Measurements from ENCODE around the gene FUT7. TPM values are rescaled to one million over a fixed set of nuclear protein-coding genes. Genes with fewer than 3 reads are reported as not detected.

The FUT7 gene
- total RNA-seq, 1 donor from 2014 or later, result 0.13 TPM

DNA sequence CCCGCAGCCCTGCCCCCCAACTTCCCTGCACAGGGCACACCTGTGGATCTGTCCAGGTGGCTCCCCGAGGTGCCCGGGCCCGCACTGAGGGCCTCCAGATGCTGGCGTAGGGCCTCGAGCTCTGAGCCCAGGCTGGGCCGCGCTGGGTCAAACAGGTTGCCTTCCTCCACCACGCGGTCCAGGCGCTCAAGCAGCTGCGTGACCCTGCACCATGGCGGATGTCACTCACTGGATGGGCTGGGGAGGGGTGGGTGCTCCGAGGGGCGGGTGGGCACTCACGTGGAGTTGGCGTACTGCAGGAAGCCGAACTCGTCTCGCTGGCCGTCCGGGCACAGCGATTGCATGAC lies 9.3 kb downstream of the FUT7 start:
- Mint-ChIP-seq H3K36me3 (ENCODE audit: unreplicated experiment) (peaks cover 2% of the 10 kb centered on the region), H3K27ac (ENCODE audit: unreplicated experiment) (no peak overlapping the region)
- no peak for DNase-seq (ENCODE audit: extremely low spot score, unreplicated experiment)

GRCh38 chr9:137021979-137022661 lies 9.8 kb downstream of the FUT7 start:
- H3K4me3 Mint-ChIP-seq (ENCODE audit: unreplicated experiment), result no peak overlapping the region
- no peak for DNase-seq (ENCODE audit: extremely low spot score, unreplicated experiment)
- no peaks in the 10 kb centered on the region for H3K27me3 Mint-ChIP-seq (ENCODE audit: unreplicated experiment)
- TF ChIP-seq, protein P1, sequence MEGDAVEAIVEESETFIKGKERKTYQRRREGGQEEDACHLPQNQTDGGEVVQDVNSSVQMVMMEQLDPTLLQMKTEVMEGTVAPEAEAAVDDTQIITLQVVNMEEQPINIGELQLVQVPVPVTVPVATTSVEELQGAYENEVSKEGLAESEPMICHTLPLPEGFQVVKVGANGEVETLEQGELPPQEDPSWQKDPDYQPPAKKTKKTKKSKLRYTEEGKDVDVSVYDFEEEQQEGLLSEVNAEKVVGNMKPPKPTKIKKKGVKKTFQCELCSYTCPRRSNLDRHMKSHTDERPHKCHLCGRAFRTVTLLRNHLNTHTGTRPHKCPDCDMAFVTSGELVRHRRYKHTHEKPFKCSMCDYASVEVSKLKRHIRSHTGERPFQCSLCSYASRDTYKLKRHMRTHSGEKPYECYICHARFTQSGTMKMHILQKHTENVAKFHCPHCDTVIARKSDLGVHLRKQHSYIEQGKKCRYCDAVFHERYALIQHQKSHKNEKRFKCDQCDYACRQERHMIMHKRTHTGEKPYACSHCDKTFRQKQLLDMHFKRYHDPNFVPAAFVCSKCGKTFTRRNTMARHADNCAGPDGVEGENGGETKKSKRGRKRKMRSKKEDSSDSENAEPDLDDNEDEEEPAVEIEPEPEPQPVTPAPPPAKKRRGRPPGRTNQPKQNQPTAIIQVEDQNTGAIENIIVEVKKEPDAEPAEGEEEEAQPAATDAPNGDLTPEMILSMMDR (IDR thresholded peaks at IDR 0.05), result no peak
- peaks cover 5% of the 10 kb centered on the region for H3K4me1 Mint-ChIP-seq (ENCODE audit: unreplicated experiment)
- no peak overlapping the region for H3K27ac Mint-ChIP-seq (ENCODE audit: unreplicated experiment)
- no peaks in the 10 kb centered on the region for H3K9me3 Mint-ChIP-seq (ENCODE audit: unreplicated experiment)
- peaks cover 2% of the 10 kb centered on the region for H3K36me3 Mint-ChIP-seq (ENCODE audit: unreplicated experiment)

More for the DNA sequence above, 9.3 kb downstream of the FUT7 start:
- TF ChIP-seq, protein P1 (IDR thresholded peaks at IDR 0.05), result no peak
- Mint-ChIP-seq H3K4me3 (ENCODE audit: unreplicated experiment) (no peak overlapping the region), H3K4me1 (ENCODE audit: unreplicated experiment) (peaks cover 8% of the 10 kb centered on the region), H3K27me3 (ENCODE audit: unreplicated experiment) (no peaks in the 10 kb centered on the region), H3K9me3 (ENCODE audit: unreplicated experiment) (no peaks in the 10 kb centered on the region)

DNA sequence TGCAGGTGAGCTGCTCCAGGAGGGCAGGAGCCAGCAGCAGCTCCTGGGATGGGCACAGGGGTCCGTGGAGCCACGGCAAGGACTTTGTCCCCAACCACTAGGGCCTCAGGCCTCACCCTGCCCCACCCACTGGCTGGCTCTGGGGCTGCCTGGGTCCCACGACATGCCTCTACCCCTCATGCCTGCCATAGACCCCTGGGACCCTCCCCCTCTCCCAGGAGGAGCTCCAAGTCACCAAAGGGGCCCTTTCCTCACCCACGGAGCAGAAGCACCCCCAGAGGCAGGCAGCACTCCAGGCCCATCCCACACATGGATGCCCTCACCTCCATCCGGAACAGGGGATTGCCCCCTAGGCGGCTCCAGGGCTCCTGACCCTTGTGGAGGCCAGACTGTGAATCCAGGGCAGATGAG lies 10.3 kb downstream of the FUT7 start:
- DNase-seq (ENCODE audit: extremely low spot score, unreplicated experiment), result no peak
- Mint-ChIP-seq H3K27me3 (ENCODE audit: unreplicated experiment) (no peaks in the 10 kb centered on the region), H3K36me3 (ENCODE audit: unreplicated experiment) (peaks cover 3% of the 10 kb centered on the region), H3K4me3 (ENCODE audit: unreplicated experiment) (no peak overlapping the region), H3K9me3 (ENCODE audit: unreplicated experiment) (no peaks in the 10 kb centered on the region), H3K27ac (ENCODE audit: unreplicated experiment) (no peak overlapping the region), H3K4me1 (ENCODE audit: unreplicated experiment) (peaks cover under 1% of the 10 kb centered on the region)
- TF ChIP-seq, protein P1 (IDR thresholded peaks at IDR 0.05), result no peak

GRCh38 chr9:137020771-137021567 lies 10.9 kb downstream of the FUT7 start:
- Mint-ChIP-seq H3K4me3 (ENCODE audit: unreplicated experiment) (no peak overlapping the region), H3K36me3 (ENCODE audit: unreplicated experiment) (peaks cover 3% of the 10 kb centered on the region), H3K27ac (ENCODE audit: unreplicated experiment) (no peak overlapping the region), H3K4me1 (ENCODE audit: unreplicated experiment) (no peaks in the 10 kb centered on the region), H3K27me3 (ENCODE audit: unreplicated experiment) (no peaks in the 10 kb centered on the region), H3K9me3 (ENCODE audit: unreplicated experiment) (no peaks in the 10 kb centered on the region)
- TF ChIP-seq, protein P1 (IDR thresholded peaks at IDR 0.05), result no peak
- DNase-seq (ENCODE audit: extremely low spot score, unreplicated experiment), result no peak
